IPS DF 19.7 (cell line): ENCODE measurements around the gene MOSPD3.
"Not testable (repeated sequence)": the region's sequence is repeated elsewhere in the genome, so short reads cannot be mapped to it uniquely, and the experiment has no call there.

Source experiments
- DNase-seq: peaks from one replicate; pipeline ENCODE4 v3.0.0-alpha.2; 2013; ENCODE audit warnings: low read depth, low spot score

MOSPD3 gene

GRCh38 chr7:100623951-100624824, 11.8 kb downstream of the MOSPD3 start:
- DNase-seq, result no peak

- DNase-seq, result no peak
Observed at GRCh38 chr7:100626055-100626454, 13.7 kb downstream of the MOSPD3 start.

- DNase-seq, result no peak
Observed at GRCh38 chr7:100626530-100627237, 14.3 kb downstream of the MOSPD3 start.

- DNase-seq, result no peak
Observed at GRCh38 chr7:100627238-100627549, 14.9 kb downstream of the MOSPD3 start.

GRCh38 chr7:100629117-100629716, 16.9 kb downstream of the MOSPD3 start:
- no peak for DNase-seq

- no peak for DNase-seq
Observed at GRCh38 chr7:100630066-100630465, 17.7 kb downstream of the MOSPD3 start.

GRCh38 chr7:100632951-100633717, 20.8 kb downstream of the MOSPD3 start:
- DNase-seq, result no peak

GRCh38 chr7:100639995-100640516, 27.7 kb downstream of the MOSPD3 start:
- no peak for DNase-seq

GRCh38 chr7:100640517-100641440, 28.4 kb downstream of the MOSPD3 start:
- DNase-seq, result no peak

GRCh38 chr7:100641463-100641859, 29.1 kb downstream of the MOSPD3 start, which contains the start of gene TFR2:
TSS of gene TFR2 (minus strand) at chr7:100641552. CDS start at chr7:100641509, 43 bp downstream.
- DNase-seq, result no peak

- no peak for DNase-seq
Observed at GRCh38 chr7:100641860-100642533, 29.7 kb downstream of the MOSPD3 start.

GRCh38 chr7:100642534-100642907, 30.2 kb downstream of the MOSPD3 start:
- no peak for DNase-seq

GRCh38 chr7:100649826-100650565, 37.7 kb downstream of the MOSPD3 start:
- no peak for DNase-seq

- no peak for DNase-seq
Observed at GRCh38 chr7:100654908-100655831, 42.8 kb downstream of the MOSPD3 start.

GRCh38 chr7:100655908-100656674, 43.8 kb downstream of the MOSPD3 start, which contains the start of gene ACTL6B:
TSS of gene ACTL6B (minus strand) at chr7:100656448. CDS start at chr7:100656354, 94 bp downstream.
- peak; percentile 48 for DNase-seq

GRCh38 chr7:100662194-100662776, 49.9 kb downstream of the MOSPD3 start:
- DNase-seq, result not testable (repeated sequence)
